HG03175 (cell line): ENCODE data around the gene TRAPPC8.
"Not testable (repeated sequence)": the region's sequence is repeated elsewhere in the genome, so short reads cannot be mapped to it uniquely, and the experiment has no call there.

Experiments used
- ATAC-seq: cut with Tn5 transposase; IDR thresholded peaks from one replicate; pipeline ENCODE4 v1.9.1; 2021; ENCODE audit warnings: mild to moderate bottlenecking, moderate library complexity; ENCODE audit not compliant: unreplicated experiment

The TRAPPC8 gene, protein sequence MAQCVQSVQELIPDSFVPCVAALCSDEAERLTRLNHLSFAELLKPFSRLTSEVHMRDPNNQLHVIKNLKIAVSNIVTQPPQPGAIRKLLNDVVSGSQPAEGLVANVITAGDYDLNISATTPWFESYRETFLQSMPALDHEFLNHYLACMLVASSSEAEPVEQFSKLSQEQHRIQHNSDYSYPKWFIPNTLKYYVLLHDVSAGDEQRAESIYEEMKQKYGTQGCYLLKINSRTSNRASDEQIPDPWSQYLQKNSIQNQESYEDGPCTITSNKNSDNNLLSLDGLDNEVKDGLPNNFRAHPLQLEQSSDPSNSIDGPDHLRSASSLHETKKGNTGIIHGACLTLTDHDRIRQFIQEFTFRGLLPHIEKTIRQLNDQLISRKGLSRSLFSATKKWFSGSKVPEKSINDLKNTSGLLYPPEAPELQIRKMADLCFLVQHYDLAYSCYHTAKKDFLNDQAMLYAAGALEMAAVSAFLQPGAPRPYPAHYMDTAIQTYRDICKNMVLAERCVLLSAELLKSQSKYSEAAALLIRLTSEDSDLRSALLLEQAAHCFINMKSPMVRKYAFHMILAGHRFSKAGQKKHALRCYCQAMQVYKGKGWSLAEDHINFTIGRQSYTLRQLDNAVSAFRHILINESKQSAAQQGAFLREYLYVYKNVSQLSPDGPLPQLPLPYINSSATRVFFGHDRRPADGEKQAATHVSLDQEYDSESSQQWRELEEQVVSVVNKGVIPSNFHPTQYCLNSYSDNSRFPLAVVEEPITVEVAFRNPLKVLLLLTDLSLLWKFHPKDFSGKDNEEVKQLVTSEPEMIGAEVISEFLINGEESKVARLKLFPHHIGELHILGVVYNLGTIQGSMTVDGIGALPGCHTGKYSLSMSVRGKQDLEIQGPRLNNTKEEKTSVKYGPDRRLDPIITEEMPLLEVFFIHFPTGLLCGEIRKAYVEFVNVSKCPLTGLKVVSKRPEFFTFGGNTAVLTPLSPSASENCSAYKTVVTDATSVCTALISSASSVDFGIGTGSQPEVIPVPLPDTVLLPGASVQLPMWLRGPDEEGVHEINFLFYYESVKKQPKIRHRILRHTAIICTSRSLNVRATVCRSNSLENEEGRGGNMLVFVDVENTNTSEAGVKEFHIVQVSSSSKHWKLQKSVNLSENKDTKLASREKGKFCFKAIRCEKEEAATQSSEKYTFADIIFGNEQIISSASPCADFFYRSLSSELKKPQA (N-terminal part only)

GRCh38 chr18:31942999-31943877 is at the start of gene TRAPPC8:
Gene TRAPPC8, minus strand, starts transcription at chr18:31943128. Its CDS starts 364 bp downstream, at chr18:31942764.
- ATAC-seq: peak; percentile 86

- peak; percentile 100 for ATAC-seq
Measured at GRCh38 chr18:31990823-31991222, 47.9 kb upstream of the TRAPPC8 start.

DNA sequence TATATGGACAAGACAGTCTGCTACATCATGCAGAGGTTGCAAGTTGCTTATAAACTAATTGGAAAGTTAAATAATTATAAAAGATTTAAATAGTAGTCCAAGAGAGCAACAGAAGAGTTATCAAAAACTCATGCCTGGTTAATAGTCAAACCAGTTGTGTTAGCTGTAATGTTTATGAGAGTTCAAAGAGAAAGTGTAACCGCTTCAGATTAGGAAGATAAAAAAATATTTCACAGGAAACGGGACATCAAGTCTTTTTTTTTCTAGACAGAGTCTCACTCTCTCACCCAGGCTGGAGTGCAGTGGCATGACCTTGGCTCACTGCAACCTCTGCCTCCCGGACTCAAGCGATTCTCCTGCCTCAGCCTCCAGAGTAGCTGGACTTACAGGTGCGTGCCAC is 41.0 kb upstream of the TRAPPC8 start:
- no peak for ATAC-seq

GRCh38 chr18:31983020-31983419 is 40.1 kb upstream of the TRAPPC8 start:
- ATAC-seq: no peak

- no peak for ATAC-seq
Measured at GRCh38 chr18:31980863-31981262, 37.9 kb upstream of the TRAPPC8 start.

DNA sequence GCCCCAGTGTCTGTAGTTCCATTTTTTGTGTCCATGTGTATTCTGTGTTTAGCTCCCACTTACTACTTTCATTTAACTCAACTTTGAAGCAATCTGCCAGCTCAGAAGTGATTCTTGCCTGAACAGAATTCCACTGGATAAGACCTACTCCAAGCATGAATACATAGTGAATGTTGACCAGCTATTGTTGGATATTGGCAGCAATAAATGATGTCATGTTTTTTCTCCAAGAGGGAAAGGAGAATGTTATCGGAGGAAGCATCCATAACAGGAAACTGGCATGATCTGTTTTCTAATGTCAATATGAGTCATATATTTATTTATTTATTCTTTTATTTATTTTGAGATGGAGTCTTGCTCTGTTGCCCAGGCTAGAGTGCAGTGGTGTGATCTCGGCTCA is 36.8 kb upstream of the TRAPPC8 start:
- ATAC-seq: no peak

- ATAC-seq: no peak
Measured at GRCh38 chr18:31978616-31979015, 35.7 kb upstream of the TRAPPC8 start.

GRCh38 chr18:31977270-31977872 is 34.4 kb upstream of the TRAPPC8 start:
- ATAC-seq: no peak

- no peak for ATAC-seq
Measured at GRCh38 chr18:31976242-31976641, 33.3 kb upstream of the TRAPPC8 start.

- ATAC-seq: no peak
Measured at GRCh38 chr18:31973929-31974546, 31.1 kb upstream of the TRAPPC8 start.

DNA sequence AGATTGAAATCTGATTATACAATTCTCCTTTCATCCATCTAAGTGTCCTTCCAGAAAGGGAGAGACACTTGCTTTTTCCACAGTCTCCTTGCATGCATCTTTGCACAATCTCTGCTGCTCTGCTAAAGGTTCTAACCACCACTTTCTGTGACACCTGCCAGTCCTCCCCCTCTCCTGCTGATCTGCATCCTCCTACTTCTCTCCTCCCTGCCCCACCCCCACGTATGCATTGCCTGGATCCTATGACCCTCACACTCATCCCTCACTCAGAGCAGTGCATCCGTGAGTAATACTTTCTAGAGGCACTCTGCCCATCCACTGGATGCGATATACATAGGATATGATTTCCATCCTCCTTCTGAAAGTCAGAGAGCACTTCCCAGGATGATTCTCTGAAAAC is 27.7 kb upstream of the TRAPPC8 start:
- no peak for ATAC-seq

DNA sequence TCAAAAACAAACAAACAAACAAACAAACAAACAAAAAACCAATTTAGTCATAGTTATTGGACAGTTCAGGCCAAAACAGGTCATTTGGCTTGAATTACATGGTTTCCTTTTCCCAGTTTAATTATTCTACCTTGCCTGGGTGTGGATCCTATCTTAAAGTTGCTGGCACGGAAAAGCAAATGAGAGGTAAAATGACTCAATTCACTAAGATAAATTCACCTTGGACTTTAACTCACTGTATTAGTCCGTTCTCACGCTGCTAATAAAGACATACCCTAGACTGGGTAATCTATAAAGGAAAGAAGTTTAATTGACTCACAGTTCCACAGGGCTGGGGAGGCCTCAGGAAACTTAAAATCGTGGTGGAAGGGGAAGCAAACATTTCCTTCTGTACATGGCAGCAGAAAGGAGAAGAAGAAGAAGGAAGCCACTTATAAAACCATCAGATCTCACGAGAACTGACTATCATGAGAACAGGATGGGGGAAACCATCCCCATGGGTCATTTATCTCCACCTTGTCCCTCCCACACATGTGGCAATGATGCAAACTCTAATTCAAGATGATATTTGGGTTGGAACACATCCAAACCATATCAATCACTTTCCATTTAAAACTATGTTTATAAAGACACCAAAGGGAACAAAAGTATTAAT is 22.5 kb upstream of the TRAPPC8 start:
- no peak for ATAC-seq

DNA sequence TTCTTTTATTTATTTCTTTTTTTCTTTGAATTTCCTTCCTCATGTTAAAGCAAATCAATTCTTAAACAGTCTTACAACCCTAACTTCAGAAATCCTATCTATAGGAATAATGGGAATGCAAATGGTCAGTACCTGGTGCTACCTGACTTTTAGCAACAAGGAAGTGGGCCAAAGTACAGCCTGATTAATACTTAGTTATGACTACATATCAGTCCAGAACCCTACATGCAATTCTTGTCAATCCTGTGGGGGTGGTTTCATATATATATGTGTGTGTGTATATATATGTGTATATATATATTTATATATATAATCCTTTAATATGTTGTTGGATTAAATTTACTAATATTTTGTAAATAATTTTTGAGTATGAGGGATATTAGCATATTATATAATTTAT is 14.8 kb upstream of the TRAPPC8 start:
- ATAC-seq: no peak

- ATAC-seq: no peak
Measured at GRCh38 chr18:31954349-31954748, 11.4 kb upstream of the TRAPPC8 start.

DNA sequence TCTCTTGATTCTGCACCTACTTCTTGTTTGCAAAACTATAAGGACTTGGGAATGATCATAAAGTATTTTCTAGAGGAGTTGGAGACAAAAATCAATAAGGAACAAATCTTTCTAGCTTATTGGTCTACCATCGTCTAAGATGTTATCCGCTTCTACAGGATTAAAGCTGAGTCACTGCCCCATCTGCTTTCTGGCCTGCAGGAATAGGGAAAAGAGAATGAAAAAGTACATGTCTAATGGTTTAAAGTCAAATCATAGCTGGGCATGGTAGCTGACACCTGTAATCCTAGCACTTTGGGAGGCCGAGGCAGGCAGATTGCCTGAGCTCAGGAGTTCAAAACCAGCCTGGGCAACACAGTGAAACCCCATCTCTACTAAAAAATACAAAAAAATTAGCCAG is 10.8 kb upstream of the TRAPPC8 start:
- ATAC-seq: not testable (repeated sequence)

- no peak for ATAC-seq
Measured at GRCh38 chr18:31952223-31952622, 9.3 kb upstream of the TRAPPC8 start.

DNA sequence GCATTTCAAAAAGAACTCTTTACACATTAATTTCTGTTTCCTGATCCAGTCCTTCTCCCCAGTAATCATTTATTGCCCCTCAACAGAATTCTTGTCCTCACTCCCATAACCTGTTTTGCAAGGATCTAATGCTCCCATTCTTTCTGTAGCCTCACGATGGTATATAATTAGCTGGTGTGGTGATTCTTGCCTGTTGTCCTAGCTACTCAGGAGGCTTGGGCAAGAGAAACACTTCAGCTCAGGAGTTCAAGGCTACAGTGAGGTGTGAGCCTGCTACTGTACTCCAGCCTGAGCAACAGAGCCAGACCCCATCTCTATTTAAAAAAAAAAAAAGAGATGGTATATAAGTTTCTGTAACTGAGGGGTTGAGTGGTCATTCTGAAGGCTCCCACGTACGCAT is 7.7 kb upstream of the TRAPPC8 start:
- ATAC-seq: no peak

DNA sequence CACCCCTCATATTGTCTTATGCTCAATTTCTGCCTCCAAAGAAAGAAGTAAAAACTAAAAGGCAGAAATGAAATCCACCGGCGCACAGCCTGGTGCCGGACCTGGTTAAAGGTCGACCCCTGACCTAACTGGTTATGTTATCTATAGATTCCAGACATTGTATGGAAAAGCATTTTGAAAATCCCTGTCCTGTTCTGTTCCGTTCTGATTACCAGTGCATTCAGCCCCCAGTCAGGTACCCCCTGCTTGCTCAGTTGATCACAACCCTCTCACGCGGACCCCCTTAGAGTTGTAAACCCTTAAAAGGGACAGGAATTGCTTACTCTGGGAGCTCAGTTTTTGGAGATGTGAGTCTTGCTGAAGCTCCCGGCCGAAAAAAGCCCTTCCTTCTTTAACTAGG is 5.4 kb upstream of the TRAPPC8 start:
- ATAC-seq: not testable (repeated sequence)
